Stimulated activated CD8-positive, alpha-beta memory T cell treated with anti-CD3 and anti-CD28 coated beads, Interleukin-15, amount 100 ng/mL, for 4 hours (primary cell): ENCODE measurements around the gene IGSF23.
"Not testable (repeated sequence)": the region's sequence is repeated elsewhere in the genome, so short reads cannot be mapped to it uniquely, and the experiment has no call there.

Experiments used
- DNase-seq, 2 donors: peaks; one replicate each; pipeline ENCODE4 v3.0.0-alpha.2; 2020; ENCODE audit warnings: low read depth in 2 of 2

Gene IGSF23

DNA sequence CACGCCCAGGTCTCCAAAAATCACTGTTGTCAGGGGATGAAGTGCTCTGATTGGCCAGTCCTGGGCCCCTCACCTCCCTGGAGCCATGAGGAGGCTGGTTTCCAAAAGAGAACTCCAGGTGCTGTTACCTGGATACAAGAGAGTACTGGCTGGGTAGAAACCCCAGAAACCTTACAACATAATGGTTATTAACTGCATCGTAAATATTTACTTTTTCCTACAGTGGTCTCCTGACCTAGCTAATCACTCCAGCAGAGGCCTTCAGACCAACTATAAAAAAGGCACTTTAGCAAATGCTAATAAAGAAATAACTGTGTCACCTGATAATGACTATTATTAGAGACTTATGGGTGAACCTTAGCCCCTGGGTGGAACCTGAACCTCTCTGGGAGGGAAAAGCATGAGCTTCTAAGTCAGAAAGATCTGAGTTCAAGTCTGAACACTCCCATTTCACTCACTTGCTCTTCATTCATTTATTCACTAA, 1.5 kb upstream of the IGSF23 start:
- no peak for DNase-seq

- no peak for DNase-seq
Measured at GRCh38 chr19:44614313-44614712, 950 bp downstream of the IGSF23 start.

GRCh38 chr19:44615863-44616247, 2.5 kb downstream of the IGSF23 start:
- DNase-seq: no peak

DNA sequence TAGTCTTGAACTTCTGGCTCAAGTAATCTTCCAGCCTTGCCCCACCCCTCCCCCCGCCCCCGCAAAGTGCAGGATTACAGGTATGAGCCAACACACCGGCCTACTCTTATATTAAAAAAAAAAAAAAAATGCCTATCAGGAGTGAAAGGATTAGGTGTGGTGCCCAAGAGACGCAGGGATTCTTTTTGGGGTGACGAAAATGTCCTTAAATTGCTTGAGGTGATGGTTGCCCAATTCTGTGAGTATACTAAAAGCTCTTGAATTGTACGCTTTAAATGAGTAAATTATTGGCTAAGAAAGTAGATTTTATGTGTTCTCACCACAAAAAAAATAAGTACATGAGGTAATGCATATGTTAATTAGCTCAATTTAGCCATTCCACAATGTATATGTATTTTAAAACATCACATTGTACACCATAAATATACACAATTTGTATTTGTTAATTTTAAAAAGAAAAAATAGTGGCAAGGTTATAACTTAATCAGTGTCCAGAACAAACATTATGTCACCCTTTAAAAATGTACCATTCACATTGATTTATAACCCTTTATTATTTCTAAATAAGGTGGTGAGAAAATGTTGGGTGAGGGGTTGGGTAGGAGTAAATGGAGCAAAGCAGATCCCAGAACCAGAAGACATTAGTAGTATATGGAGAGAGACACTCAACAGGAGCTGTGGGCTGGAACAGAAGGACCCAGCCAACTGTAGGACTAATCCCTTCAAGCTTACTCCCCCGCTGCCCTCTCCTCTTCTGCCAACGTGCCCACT, 3.9 kb downstream of the IGSF23 start:
- no peak for DNase-seq

DNA sequence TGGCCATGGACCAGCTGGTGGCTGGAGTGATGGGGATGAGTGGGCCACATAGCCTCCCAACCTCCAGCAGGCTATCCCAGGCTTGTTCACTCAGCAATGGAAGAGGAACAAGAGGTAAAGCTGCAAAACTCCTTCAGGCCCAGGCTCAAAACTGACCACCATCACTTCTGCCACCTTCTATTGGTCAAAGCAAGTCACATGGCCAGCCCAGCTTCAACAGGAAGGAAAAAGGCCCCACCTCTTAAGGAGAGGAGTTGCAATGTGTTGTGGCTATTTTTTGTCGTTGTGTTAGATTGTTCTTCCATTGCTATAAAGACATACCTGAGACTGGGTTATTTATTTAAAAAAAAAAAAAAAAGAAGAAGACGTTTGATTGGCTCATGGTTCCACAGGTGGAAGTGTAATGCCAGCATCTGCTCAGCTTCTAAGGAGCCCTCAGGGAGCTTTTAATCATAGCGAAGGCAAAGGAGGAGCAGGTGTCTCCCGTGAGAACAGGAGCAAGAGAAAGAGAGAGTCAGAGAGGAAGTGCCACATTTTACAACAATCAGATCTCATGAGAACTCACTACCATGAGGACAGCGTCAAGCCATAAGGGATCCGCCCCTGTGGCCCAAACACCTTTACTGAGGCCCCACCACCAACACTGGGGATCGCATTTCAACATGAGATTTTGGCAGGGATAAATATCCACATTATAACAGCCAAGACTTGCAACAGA, 5.4 kb downstream of the IGSF23 start:
- DNase-seq: no peak

DNA sequence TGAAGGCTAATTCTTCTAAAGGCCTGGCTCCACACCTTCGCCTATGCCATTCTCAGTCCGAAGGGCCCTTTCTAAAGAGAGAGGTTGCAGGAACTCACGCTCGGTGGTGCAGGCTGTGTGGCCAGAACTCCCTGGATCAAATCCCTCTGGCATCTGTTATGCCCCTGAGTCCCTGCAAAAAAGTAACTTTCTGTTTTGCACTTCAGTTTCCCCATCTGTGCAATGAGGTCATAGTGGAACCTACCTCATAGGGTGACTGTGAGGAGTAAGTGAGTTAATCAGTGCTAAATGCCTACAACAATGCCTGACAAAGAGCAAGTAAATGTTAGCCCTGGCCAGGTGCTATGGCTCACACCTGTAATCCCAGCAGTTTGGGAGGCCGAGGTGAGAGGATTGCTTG, 7.3 kb downstream of the IGSF23 start:
- no peak for DNase-seq

GRCh38 chr19:44621367-44621766, 8.0 kb downstream of the IGSF23 start:
- DNase-seq: no peak

DNA sequence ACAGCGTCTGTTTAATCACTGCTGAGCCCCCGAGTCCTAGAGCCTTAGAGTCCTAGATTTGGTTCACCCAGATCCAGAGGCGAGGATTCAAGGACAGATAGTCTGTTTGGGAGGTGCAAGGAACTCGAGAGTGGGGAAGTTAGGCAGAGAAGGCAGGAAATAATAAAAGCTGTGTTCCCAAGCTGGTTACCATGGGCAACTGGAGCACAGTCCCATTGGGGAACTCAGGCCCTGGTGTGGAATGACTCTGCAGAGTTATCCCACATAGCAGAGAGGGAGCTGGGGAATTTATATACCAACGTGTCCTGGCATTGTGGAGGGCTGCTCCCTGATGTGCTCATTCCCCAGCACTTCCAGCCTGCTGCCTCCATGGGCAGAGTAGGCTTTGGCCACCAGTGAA, 9.7 kb downstream of the IGSF23 start:
- DNase-seq: no peak

DNA sequence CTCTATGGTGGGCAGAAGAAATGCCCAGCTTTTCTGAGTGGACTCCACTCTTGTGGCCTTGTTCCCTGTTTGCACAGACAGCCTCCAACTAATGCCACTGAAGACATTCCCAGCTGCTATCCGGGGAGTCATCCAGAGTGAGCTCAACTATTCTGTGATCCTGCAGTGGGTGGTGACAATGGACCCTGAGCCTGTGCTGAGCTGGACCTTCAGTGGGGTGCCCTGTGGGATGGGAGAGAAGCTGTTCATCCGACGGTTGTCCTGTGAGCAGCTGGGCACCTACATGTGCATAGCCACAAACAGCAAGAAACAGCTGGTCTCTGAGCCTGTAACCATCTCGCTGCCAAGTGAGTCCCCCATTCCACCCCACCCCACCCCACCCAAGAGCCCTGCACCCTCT, 10.3 kb downstream of the IGSF23 start:
- DNase-seq: no peak

DNA sequence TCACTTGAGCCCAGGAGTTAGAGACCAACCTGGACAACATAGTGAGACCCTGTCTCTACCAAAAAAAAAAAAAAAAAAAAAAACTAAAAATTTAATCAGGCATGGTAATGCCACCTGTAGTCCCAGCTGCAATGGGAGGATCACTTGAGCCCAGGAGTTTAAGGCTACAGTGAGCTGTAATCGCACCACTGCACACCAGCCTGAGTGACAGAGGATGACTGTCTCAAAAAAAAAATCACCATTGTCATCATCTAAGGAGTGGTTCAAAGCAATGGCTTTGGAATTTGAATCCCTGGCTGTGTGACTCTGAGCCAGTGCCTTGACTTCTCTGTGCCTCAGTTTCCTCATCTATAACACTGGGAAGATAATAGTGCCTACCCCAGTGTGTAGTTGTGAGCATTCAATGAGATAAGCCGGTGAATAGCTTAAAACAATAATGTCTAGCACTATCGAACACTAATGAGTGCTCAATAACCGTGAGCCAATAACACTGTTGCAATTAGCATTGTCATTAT, 11.5 kb downstream of the IGSF23 start:
- no peak for DNase-seq

DNA sequence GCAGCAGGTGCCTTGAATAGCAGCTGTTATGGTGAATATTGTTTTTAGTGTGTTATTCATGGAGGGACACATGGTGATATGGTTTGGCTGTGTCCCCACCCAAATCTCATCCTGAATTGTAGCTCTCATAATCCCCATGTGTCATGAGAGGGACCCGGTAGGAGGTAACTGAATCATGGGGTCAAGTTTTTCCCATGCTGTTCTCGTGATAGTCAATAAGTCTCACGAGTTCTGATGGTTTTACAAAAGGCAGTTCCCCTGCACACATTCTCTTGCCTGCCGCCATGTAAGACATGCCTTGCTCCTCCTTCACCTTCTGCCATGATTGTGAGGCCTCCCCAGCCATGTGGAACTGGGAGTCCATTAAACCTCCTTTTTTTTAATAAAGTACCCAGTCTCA, 12.3 kb downstream of the IGSF23 start:
- DNase-seq: not testable (repeated sequence)

- DNase-seq: no peak
Measured at GRCh38 chr19:44626048-44626624, 12.8 kb downstream of the IGSF23 start.

- no peak for DNase-seq
Measured at GRCh38 chr19:44627631-44628030, 14.3 kb downstream of the IGSF23 start.

GRCh38 chr19:44628793-44629192, 15.4 kb downstream of the IGSF23 start:
- DNase-seq: no peak

DNA sequence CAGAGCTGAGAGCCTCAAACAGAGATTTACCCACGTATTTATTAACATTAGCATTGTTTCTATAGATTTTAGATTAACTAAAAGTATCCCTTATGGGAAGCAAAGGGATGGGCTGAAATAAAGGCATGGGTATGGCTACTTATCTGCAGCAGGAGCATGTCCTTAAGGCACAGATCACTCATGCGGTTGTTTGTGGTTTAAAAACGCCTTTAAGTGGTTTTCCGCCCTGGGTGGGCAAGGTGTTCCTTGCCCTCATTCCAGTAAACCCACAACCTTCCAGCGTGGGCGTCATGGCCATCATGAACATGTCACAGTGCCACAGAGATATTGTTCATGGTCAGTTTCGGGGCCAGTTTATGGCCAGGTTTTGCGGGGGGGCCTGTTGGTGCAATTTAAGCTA, 18.2 kb downstream of the IGSF23 start:
- DNase-seq: not testable (repeated sequence)

- not testable (repeated sequence) for DNase-seq
Measured at GRCh38 chr19:44634058-44634457, 20.7 kb downstream of the IGSF23 start.

GRCh38 chr19:44634785-44635184, 21.4 kb downstream of the IGSF23 start:
- DNase-seq: no peak

- no peak for DNase-seq
Measured at GRCh38 chr19:44635581-44636438, 22.4 kb downstream of the IGSF23 start.

GRCh38 chr19:44636439-44637389, 23.4 kb downstream of the IGSF23 start:
- DNase-seq: no peak

GRCh38 chr19:44637390-44637764, 24.0 kb downstream of the IGSF23 start:
- no peak for DNase-seq

GRCh38 chr19:44640518-44640917, 27.2 kb downstream of the IGSF23 start:
- no peak for DNase-seq
